NK-92 treated with Interleukin-12 subunit alpha and Interleukin-12 subunit beta, amount 100 ng/mL, for 24 hours (cell line): ENCODE results near the gene MRPS6.

Experiments
- DNase-seq: peaks from one replicate; lab custom pipeline; 2025; lab: John Stamatoyannopoulos, UW

Gene MRPS6

DNA sequence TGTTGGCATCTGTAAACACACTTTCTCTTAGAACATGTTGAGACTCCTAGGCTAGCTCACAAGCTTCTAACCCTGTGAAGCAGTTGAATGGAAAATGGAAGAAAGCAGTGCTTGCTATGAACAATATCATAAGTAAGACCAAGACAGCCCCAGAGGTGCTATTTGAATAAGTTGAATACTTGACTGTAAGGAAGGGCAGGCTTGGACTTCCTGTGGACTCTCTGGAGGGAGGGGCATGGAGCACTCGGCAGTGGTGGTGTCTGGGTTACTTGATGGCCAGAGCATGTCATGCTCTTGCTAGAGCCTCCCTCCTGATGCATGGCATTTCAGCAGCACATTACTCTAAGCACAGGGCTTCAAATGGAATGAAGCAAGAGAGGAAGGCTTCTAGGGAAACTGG is 60.0 kb downstream of the MRPS6 start:
- DNase-seq: no peak

DNA sequence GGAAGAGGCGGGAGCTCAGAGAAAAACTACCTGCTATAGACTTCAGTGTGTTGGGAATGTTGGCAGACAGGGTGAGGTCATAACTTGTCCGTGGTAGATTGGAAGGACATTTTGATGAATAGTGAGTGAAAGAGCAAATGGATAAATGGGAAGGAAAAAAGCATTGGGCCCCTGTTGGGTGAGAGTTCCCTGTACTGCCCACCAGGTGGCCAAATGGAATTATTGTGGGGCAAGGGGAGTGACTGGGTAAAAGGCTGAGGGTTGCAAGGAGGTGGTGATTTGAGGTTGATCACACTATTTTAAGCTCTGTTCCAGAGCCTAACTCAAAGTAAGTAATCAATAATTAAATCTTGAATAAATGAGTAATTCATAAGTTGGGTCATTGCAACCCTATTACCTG is 60.4 kb downstream of the MRPS6 start:
- DNase-seq: no peak

DNA sequence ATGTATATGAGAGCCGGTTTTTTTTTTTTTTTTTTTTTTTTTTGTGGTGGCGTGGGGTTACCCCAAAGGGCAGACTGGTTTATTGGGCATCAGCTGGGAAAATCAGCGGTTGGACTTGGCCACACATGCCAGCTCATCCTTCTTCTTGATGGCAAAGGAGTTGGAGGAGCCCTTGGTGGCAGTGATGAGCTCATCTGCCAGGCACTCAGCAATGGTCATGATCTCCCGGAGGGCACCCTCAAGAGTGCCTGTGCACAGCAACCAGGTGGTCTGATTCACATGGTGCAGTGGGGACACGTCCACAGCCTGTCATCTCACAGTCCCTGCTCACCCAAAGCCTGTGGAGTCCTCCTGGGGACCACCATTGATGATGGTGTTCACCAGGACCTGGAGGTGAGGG is 62.0 kb downstream of the MRPS6 start:
- DNase-seq: no peak

DNA sequence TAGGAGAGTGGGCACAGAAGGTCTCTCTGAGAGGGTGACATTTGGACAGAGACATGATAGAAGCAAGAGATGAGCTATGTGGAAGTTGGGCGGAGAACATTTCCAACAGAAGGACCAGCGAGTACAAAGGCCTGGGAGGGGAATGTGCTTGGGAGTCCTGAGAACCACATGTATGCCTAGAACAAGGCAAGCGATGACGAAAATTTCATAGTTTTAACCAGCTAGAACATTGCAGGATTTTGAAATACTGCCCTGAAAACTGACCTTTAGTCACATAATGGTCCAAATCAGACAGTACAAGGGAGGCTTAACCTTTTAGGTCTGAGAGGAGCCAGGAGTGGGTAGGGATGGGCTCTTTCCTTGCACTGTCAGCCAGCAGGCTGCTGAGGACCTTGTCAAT is 68.0 kb downstream of the MRPS6 start:
- no peak for DNase-seq

DNA sequence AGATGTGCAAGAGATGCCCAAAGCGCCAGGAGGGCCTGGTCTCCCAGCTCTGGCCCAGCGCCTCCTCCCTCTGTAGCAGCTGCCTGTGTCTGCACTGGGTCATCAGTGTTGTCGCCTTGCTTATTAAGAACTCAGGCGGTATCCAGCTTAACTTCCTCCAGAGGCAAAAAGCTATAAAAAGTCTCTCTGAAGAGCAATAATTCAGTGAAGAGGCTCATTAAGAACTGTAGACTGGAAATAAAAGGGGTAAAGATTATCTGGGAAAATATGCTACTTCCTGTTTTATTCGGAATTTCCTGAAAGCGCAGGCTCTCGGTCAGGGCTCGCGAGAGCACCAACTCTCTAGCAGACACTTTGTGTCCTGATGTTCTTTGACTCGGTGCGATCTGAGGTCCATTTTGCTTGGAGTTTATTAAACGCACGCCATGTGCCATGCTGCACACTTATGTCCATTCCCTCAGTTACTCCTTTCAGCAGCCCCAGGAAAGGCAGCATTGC is 70.4 kb downstream of the MRPS6 start:
- DNase-seq: no peak

DNA sequence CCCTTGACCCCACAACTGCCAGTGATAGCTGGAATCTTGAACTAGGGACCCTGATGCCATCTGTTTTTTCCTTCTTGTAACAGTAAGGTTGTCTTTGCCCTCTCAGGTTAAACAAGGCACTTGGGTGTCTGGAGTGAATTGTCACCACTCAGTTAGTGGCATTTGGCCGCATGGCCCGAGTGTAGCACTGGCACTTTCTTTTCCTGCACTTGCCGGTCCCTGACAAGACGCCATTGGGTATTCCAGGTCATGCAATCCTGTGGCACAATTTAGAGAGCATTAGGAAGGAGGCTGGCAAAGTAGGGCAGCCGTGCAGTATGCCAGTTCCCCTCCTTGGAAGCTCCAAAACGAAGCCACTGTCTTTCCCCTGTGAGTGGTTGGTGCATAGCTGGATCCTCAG is 70.8 kb downstream of the MRPS6 start:
- DNase-seq: no peak

DNA sequence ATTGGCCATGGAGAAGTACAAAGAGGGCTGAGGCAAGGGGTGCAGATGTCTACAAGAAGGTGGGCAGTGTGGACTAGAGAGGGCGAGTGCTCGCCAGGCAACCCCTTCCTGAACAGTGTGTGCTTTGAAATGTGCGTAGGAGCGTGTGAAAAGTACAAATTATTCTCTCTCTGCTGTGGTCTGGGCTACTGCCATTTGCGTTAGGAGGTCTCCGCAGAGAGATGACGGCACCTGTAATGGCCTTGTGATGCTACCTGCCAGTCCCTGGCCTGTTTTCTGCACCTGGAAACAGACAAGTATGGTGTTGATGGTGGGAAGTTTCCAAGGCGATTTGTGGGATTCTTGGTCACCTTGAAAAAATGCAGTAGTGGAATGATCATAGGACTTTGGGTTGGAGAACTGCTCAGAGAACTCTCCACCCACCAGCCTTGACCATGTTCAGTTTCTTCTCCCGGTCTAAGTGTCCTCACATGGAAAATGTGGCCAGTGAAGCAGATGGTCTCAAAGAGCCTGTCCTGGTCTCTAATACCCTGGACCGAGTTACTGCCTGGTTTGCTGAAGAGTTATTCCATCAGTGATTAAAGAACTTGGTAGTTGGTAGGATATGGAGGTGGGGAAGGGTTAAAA is 74.5 kb downstream of the MRPS6 start:
- no peak for DNase-seq

DNA sequence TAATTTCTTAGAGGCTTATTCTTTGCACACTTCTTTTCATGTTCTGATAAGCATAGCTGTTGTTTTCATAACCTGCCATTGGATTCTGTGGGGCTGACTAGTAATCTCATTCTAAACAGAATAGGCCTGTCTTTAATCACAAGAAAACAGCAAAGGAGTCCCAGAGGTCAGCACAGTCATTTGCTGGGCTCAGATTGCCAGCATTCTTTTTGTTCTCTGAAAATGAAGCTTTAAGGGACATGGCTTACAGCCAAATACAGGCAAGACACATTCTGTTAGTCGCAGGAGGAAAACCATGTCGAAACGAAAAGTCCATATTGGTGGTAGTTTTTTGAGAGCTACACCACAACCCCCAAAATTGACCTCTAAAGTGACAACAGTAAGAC is 75.0 kb downstream of the MRPS6 start:
- no peak for DNase-seq

DNA sequence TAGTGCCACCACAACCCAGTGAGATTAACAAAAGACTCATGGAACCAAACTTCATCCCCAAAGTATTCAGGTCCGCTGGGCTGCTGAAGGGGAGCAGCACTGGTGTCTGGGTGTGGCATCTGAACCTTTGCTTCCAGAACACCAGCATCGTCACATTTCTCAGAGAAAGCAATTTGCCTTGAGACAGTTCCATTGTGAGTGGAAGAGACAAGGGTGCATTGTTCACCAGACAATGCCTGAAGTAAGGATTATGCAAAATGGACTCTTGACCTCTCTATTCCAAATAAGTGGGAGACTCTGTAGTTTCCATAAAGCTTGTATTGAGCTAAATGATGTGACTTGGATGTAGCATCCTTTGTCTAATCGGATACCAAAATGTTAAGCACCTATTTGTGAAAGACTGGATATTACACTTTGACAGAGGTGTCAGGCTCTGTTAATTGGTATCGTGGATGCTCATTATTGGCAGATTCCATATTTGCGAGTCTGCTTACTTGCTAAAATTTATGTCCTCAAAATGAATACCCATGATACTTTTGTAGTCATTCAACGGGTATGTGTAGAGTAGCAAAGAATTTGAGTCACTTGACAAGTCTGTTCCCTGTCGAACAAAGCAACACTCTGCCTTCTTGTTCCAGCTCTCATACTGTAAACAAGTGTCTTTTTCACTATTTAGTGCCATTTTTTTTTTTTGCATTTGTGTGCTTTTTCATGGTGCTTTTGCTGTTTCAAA is 75.6 kb downstream of the MRPS6 start:
- no peak for DNase-seq

DNA sequence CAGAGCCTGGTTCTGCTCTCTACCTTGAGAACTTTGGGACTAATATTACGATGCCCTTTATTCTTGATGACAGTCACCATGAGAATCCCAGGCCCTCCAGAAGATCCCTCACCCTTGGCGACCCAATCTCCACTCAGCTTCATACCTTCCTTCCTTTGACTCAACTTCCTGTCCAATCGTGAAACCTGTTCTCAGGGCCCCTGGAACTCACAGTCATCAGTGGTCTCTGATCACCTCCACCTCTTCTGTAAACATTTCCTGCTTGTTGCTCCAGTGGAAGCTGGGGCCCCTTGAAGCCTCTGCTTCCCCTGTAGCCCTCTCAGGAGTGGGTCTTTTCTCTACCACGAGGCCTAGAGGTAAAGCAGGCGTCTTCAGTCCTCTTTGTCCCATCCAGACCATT is 79.1 kb downstream of the MRPS6 start:
- DNase-seq: no peak

DNA sequence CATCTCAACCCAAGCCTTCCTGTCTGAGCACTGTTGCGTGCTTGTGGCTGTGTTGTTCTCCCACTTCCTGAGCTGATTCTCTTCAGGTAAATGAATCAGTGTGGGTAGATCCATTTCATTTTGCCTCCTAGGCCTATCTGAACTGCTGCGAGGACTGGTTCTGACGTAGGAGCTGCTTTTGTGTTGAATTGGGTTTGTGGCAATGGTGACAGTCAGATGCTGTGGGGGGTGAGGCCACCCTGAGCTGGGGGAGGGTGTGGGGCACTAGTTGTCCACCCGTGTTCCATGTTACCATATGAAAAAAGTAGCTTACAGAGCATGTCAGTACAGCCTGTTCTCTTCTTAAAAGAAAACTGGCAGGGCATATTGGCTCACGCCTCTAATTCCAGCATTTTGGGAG is 81.5 kb downstream of the MRPS6 start:
- no peak for DNase-seq

DNA sequence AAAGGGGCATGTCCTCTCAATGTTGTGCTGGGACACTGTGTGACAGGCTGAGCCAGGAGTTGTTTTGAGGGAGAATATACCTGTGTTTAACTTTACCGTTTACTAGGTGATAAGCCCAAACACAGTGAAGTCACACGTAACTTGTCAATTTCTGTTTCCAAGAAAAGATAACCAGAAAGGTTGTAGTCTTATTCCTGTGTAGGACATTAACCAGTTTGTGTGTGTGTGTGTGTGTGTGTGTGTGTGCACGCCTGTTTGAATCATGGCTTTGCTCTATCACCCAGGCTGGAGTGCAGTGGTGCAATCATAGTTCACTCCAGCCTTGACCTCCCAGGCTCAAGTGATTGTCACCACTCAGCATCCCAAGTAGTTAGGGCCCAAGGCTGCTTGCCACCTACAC is 83.6 kb downstream of the MRPS6 start:
- DNase-seq: no peak

DNA sequence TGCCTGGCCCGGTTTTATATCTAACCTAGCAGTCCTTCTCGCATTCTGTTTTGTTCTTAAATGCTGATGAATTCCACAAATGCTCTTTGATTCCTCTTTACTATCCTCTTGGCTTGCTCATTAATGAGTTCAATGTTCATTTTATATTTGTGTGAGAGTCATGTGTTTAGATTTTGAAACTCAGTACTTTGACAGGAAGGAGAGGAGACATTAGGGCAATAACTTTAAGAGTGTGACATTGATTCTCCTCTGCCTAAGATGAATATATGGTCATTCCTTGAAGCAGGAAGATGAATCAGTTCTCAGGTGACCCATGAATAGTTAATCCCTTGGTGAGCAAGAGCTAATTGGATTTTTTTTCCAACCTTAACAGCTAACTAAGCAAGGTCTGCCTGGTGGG is 84.1 kb downstream of the MRPS6 start:
- no peak for DNase-seq

DNA sequence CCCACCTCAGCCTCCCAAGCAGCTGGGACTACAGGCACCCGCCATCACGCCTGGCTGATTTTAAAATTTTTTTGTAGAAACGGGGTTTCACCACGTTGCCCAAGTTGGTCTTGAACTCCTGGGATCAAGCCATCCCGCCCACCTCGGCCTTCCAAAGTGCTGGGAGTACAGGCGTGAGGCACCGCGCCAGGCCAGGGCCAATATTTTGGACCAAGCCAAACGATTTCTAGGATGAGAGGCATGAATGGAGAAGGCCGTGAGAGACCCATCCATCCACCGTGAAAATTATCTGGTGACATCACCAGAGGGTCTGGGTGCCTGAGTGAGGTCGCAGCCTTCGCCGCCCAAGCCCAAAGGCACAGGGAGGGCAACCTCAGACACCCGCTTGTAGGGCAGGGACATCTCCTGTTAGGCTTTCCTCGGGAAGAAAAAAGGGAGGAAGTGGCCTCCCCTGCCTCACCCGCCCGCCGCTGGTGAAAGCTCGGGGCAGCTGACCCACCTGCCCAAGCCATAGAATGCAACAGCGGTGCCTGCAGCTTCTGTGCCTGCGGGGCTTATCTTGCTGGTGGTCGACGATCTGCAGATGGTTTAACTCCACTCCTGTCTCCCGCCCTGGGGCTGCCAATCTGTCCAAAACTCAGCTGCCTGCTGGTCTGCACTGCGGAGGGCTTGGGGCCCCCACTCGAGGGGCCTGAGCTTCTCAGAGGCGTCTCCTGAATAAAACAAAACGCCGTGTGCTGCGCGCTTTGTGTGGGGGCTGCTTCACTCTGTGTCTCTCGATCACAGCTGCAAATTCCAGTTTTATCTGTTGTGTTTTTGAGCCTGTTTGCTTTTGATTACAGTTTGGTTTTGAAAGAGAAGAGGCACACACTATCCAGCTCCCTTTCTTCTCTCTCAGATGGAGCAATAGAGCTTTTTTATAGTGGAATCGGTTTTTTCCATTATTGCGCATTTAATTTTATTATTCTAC is 85.8 kb downstream of the MRPS6 start:
- no peak for DNase-seq

DNA sequence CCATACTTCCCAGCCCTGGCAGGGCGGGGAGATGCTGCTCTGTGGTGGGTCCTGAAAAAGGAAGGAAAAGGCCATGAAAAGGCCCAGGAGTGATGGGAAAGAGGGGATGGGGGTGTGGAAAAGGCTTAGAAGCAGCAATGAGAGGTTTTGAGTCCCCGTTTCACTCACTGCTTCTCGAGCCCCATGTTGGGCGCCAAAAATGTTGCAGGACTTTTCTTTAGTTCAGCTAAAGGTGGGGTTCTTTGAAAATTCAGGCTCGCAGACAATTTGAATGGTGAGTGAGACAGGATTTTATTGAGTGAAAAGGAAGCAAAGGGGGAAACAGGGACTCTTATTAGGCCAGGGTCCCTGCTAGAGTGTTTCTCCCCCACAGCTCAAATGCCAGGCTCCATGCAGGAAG is 93.1 kb downstream of the MRPS6 start:
- no peak for DNase-seq

DNA sequence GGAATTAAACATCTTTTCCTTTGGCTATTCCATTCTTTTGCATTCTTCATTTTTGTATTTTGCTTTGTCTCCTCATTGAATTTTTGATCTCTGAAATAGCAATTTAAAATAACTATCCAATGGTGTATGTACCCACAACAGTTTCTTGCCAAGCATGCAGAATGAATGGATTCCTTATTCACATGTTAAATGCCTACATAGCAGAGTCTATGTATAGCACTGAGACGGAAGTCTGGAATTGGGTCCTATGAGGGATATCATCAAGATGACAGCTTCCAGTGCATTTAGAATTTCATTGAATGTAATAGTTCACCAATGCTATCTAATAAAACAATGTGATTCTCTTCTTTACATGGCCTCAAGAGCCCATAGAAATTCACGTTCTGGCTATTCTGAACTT is 97.5 kb downstream of the MRPS6 start:
- no peak for DNase-seq

DNA sequence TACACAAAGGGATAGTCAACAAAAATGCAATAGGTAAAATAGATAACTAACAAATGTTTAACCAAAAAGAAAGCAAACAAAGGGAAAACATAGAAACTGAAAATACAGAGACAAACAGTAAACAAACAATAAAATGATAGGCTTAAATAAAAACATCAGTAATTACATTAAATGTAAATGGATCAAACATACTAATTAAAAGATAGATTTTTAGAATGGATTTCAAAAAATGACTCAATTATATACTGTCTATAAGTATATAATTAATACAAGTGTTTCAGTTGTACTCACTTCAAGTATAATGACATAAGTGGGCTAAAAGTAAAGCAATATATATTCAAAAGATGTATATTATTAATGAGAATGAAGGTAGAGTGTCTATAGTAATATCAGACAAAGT is 101.1 kb downstream of the MRPS6 start:
- DNase-seq: no peak

DNA sequence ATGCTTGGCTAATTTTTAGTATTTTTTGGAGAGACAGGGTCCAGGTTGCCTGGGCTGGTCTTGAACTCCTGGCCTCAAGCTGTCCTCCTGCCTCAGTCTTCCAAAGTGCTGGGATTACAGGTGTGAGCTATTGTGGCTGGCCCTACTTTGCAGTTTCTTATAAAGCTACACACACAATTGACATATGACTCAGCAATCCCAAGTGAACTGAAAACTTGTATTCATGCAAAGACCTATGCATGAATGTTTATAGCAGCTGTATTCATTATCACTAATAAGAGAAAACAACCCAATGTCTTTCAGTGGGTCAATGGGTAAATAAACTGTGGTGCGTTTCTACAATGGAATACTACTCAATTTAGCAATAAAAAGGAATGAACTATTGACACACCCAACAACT is 103.1 kb downstream of the MRPS6 start:
- no peak for DNase-seq

DNA sequence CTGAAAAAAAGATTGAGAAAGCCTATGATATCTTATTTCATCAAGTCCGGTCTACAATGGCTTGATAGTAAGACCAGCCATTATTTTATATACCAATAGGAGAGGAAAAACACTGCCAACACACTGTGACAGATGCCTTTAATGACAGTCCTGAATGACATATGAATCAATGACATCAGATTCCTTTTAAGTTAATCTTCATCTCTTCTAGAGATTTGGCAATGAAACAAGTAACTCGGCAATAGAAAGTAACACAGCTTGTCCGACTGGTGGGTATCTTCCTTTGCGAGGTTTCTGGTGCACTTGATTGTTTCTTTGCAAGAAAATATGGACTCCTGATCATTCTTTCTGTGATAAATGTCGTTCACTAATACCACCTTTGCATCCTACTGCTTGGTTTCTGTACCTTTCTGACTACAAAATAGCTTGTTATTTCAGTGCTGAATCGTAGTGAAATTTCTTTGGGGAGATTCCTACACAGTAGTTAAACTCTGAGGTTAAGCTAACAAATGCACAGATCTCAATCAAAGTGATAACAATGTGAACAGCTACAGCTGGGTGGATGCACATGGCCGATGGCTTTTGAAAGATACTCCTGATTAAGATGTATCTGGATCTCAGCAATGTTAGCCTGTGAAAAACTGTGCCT is 104.7 kb downstream of the MRPS6 start:
- no peak for DNase-seq

DNA sequence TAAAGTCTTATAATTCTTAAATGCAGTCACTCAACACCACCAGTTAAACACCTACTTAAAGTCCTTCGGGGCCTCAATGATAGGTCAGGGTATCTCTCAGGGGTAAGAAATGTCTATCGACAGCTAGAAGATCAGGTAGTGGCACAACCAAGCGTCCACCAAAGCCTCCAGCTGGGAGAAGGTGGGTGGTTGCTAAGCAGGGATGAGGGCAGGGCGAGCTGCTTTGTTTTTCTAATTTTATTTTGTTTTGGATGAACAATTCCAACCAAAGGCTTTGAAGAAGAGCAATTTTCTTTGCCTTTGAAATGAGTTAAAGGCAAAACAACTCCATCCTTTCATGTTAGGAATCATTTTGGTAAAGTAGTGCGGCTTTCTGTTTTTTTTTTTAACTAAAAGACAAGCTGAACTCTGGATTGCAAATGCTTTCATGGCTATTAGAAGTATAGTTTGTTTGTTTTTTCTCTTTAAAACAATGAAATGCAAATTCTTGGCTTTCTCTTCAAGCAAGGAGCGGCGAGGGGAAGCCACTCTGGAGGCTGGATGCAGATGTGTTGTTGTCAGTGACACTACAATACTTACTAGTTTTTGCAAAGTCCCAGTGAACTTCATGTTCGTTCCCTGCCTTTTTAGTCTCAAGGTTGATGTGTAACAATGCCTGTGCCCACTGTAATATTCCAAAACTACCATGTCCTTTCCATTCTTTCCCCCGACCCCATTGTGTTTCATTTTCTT is 106.0 kb downstream of the MRPS6 start:
- no peak for DNase-seq

DNA sequence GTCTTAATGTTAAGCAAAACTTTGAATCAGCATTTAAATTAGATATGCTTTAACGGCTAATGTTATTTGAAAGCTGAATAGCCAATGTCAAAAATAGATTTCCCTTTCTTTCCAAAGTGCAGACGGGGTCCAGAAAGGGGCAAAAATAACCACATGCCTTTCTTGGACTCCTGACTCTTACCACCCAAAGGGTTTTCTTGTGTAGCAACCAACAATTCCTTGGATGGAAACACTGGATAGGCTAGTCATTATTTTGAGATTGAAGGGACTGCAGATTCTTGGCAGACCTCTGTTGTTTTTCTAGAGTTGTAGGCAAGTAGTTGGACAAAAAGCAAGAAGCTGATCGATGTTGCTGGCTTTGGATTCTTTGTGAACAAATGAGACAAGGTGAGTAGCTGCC is 107.0 kb downstream of the MRPS6 start:
- no peak for DNase-seq
